ENCODE data around the gene LGALS9.
"Not testable (repeated sequence)": the region's sequence is repeated elsewhere in the genome, so short reads cannot be mapped to it uniquely, and the experiment has no call there.

The LGALS9 gene

GRCh38 chr17:27655525-27656111, 24.6 kb downstream of the LGALS9 start:
- not testable (repeated sequence) for DNase-seq

- not testable (repeated sequence) for DNase-seq
Observed at GRCh38 chr17:27656620-27657019, 25.6 kb downstream of the LGALS9 start.

GRCh38 chr17:27657620-27658019, 26.6 kb downstream of the LGALS9 start:
- no peak for DNase-seq

- no peak for DNase-seq
Observed at GRCh38 chr17:27659683-27660082, 28.7 kb downstream of the LGALS9 start.

- DNase-seq, result no peak
Observed at GRCh38 chr17:27660436-27660835, 29.4 kb downstream of the LGALS9 start.

GRCh38 chr17:27663936-27664605, 33.1 kb downstream of the LGALS9 start:
- DNase-seq, result no peak

- no peak for DNase-seq
Observed at GRCh38 chr17:27664606-27664965, 33.6 kb downstream of the LGALS9 start.

GRCh38 chr17:27665549-27665948, 34.6 kb downstream of the LGALS9 start:
- no peak for DNase-seq

GRCh38 chr17:27666270-27666669, 35.3 kb downstream of the LGALS9 start:
- not testable (repeated sequence) for DNase-seq

GRCh38 chr17:27666831-27667560, 36.0 kb downstream of the LGALS9 start:
- no peak for DNase-seq

- DNase-seq, result no peak
Observed at GRCh38 chr17:27667656-27668487, 36.9 kb downstream of the LGALS9 start.

- DNase-seq, result no peak
Observed at GRCh38 chr17:27668488-27668823, 37.5 kb downstream of the LGALS9 start.

GRCh38 chr17:27669136-27669535, 38.1 kb downstream of the LGALS9 start:
- no peak for DNase-seq

- no peak for DNase-seq
Observed at GRCh38 chr17:27669850-27670249, 38.9 kb downstream of the LGALS9 start.

- no peak for DNase-seq
Observed at GRCh38 chr17:27670791-27671590, 40.0 kb downstream of the LGALS9 start.

- DNase-seq, result no peak
Observed at GRCh38 chr17:27671591-27671910, 40.6 kb downstream of the LGALS9 start.

GRCh38 chr17:27671977-27672480, 41.0 kb downstream of the LGALS9 start:
- DNase-seq, result not testable (repeated sequence)

GRCh38 chr17:27674335-27674734, 43.3 kb downstream of the LGALS9 start:
- DNase-seq, result no peak

- no peak for DNase-seq
Observed at GRCh38 chr17:27677191-27677590, 46.2 kb downstream of the LGALS9 start.

- not testable (repeated sequence) for DNase-seq
Observed at GRCh38 chr17:27686322-27686721, 55.3 kb downstream of the LGALS9 start.

- no peak for DNase-seq
Observed at GRCh38 chr17:27690882-27691281, 59.9 kb downstream of the LGALS9 start.

GRCh38 chr17:27695254-27695814, 64.3 kb downstream of the LGALS9 start:
- not testable (repeated sequence) for DNase-seq
